GM12801 (cell line): Measurements from ENCODE around the gene KDM4B.

ENCODE experiments used
- TF ChIP-seq, protein P1 (sequence below): IDR thresholded peaks from one replicate; pipeline ENCODE4 v1.5.1; 2011; ENCODE audit warnings: control low read depth; ENCODE audit not compliant: insufficient read length; ENCODE audit errors: extremely low read depth

The KDM4B gene

DNA sequence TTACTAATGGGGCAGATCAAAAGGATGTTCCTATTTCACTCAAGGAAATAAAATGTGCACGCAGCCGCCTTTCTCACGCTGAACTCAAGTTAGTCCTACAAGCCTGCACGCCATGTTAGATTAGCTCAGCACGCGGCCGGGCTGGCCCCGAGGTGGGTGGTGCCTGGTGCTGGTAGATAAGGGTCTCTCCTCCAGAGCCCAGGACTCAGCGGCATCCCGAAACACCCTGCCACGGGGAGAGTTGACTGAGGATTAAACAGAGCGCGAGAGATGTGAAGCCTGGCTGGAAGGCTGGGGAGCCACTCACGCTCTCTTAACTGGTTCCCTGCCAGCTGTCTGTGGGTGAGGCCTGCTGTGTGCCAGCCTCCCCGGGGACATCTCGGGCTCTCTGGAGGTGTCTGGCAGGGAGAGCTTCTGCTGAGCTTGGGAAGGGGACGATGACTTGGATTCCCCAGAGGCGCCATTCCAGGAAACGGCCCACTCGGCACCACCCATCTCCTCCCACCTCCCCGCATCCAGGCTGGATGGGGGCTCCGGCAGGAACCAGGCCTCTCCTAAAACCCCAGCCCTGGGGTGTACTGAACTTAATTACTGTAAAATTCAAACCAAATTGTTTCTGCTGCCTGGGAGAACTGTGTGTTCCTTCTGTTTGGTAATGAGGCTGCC, 122.2 kb downstream of the KDM4B start:
- TF ChIP-seq, protein P1, sequence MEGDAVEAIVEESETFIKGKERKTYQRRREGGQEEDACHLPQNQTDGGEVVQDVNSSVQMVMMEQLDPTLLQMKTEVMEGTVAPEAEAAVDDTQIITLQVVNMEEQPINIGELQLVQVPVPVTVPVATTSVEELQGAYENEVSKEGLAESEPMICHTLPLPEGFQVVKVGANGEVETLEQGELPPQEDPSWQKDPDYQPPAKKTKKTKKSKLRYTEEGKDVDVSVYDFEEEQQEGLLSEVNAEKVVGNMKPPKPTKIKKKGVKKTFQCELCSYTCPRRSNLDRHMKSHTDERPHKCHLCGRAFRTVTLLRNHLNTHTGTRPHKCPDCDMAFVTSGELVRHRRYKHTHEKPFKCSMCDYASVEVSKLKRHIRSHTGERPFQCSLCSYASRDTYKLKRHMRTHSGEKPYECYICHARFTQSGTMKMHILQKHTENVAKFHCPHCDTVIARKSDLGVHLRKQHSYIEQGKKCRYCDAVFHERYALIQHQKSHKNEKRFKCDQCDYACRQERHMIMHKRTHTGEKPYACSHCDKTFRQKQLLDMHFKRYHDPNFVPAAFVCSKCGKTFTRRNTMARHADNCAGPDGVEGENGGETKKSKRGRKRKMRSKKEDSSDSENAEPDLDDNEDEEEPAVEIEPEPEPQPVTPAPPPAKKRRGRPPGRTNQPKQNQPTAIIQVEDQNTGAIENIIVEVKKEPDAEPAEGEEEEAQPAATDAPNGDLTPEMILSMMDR = no peak

- TF ChIP-seq, protein P1 = no peak
Measured at GRCh38 chr19:5091684-5092480, 123.0 kb downstream of the KDM4B start.

GRCh38 chr19:5092481-5092843, 123.5 kb downstream of the KDM4B start:
- TF ChIP-seq, protein P1 = no peak

GRCh38 chr19:5093297-5093928, 124.5 kb downstream of the KDM4B start:
- TF ChIP-seq, protein P1 = no peak

- TF ChIP-seq, protein P1 = no peak
Measured at GRCh38 chr19:5093948-5094718, 125.2 kb downstream of the KDM4B start.

- TF ChIP-seq, protein P1 = no peak
Measured at GRCh38 chr19:5094768-5095567, 126.1 kb downstream of the KDM4B start.
